T-helper 2 cell treated with Interferon-gamma antibody and Interleukin-4, amounts not matched to agents 5 μg/mL and 100 μg/mL, for 36 hours (primary cell): ENCODE measurements around the gene CCDC102B.
"Not testable (repeated sequence)": the region's sequence is repeated elsewhere in the genome, so short reads cannot be mapped to it uniquely, and the experiment has no call there.

ENCODE experiments used
- DNase-seq: peaks from one replicate; pipeline ENCODE4 v3.0.0; 2021; ENCODE audit warnings: low spot score
- H3K27ac Mint-ChIP-seq: one replicate; pipeline ENCODE4 v1.8.0; 2021; ENCODE audit warnings: mild to moderate bottlenecking, mixed read lengths
- H3K27me3 Mint-ChIP-seq: one replicate; pipeline ENCODE4 v1.8.0; 2021; ENCODE audit warnings: low read depth, mixed read lengths
- H3K36me3 Mint-ChIP-seq: one replicate; pipeline ENCODE4 v1.8.0; 2021; ENCODE audit warnings: low read depth, mixed read lengths
- H3K4me1 Mint-ChIP-seq: one replicate; pipeline ENCODE4 v1.8.0; 2021; ENCODE audit warnings: low read depth, mixed read lengths
- H3K4me3 Mint-ChIP-seq: one replicate; pipeline ENCODE4 v1.8.0; 2022; ENCODE audit warnings: mild to moderate bottlenecking, moderate library complexity, mixed read lengths
- H3K9me3 Mint-ChIP-seq: one replicate; pipeline ENCODE4 v1.8.0; 2021; ENCODE audit warnings: mixed read lengths

Gene CCDC102B

DNA sequence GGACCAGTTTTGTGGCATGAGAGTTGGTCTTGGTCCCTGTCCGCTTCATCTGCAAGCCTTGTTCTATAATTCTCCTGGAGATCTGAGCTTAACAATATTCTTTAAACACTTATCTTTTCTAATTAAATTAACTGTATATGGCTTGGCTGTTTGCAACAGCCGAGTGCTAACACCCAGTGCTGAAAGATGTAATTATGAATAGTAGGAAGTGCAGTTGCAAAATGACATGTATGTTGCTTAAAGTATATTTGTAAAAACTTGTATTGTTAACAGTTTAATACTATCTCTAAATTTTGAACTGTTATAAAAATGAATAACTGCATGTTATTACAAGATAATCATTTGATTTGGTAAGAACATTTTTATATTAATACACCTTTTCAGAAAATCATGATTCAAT is 45.1 kb downstream of the CCDC102B start:
- Mint-ChIP-seq H3K4me1 (no peaks in the 10 kb centered on the region), H3K27me3 (no peaks in the 10 kb centered on the region), H3K4me3 (no peak overlapping the region), H3K36me3 (no peaks in the 10 kb centered on the region), H3K27ac (no peak overlapping the region), H3K9me3 (no peaks in the 10 kb centered on the region)
- no peak for DNase-seq

DNA sequence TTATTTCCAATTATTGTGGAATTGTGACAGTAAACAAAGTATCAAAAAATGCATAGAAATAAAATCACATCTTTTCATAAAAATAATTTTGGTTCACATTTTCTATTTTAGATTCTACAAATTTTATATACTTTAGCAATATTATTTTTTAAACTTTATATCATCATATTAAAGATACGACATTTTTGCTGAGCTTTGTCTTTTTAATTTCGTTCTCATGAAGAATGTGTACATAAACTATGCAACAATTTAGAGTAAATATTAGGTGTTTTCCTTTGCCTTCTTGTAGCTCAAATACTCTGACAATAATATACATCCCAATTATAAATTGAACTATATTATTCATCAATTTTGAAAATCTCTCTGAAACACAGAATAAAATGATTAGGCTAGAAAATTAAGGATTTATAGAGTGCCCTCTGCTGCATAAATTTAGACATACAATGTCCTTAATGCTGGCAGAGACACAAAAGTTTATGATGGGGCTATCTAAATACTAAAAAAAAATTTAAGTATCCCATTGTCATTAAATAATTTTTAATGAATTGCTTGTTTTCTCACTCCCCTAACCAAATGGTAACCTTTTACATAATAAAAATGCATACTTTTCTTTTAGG is 45.7 kb downstream of the CCDC102B start:
- H3K4me1 Mint-ChIP-seq, result no peaks in the 10 kb centered on the region
- no peak overlapping the region for H3K4me3 Mint-ChIP-seq
- no peak for DNase-seq
- H3K36me3 Mint-ChIP-seq, result no peaks in the 10 kb centered on the region
- H3K27ac Mint-ChIP-seq, result no peak overlapping the region
- H3K9me3 Mint-ChIP-seq, result no peaks in the 10 kb centered on the region
- no peaks in the 10 kb centered on the region for H3K27me3 Mint-ChIP-seq

DNA sequence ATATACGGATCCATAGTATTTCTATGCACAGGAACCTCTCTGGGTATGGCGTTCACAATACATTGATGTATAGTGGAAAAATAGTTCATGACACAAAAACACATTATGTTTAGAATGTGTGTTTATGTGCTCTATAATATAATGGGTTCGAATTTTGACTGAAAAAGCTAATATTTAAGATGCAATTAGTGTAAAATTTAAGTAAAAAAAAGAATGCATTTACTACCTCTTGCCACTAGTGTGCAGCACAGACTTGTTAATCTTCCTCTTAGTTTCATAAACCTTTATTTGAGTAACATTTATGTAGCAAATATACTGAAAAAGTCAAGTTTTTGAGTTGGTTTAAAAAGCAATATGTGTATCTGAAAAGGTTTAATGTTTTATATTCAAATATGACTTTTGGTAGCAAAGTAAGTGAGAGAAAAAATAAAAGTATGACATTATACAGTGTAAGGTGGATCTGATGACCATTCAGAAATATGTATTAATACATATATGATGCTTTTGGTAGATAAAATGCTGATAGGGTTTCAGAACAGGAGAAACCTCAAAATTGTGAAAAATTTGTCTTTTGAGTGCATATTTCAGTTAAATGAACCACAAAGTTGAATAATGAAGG is 49.4 kb downstream of the CCDC102B start:
- DNase-seq, result no peak
- no peak overlapping the region for H3K27ac Mint-ChIP-seq

DNA sequence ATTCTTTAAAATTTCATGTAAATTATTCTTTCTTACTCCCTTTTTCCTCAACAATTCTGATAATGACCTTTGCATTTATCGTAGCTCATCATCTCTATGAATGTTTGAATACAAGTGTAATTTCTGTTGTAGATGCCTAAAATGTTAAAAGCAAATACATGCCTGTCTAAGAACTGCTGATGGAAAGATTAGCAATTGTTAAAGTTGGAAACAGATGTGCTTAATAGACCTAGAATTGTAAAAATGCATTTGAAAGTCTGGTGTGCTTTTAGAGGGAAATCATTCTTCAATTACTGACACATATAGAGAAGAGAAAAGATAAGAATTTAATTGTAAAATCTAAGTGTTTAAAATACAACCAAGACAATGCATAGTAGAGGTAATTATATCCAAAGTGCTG is 50.4 kb downstream of the CCDC102B start:
- H3K4me3 Mint-ChIP-seq, result no peak overlapping the region
- H3K36me3 Mint-ChIP-seq, result no peaks in the 10 kb centered on the region
- H3K9me3 Mint-ChIP-seq, result no peaks in the 10 kb centered on the region
- DNase-seq, result no peak
- H3K4me1 Mint-ChIP-seq, result no peaks in the 10 kb centered on the region
- H3K27ac Mint-ChIP-seq, result no peak overlapping the region
- no peaks in the 10 kb centered on the region for H3K27me3 Mint-ChIP-seq

More for the DNA sequence above, 49.4 kb downstream of the CCDC102B start:
- H3K4me3 Mint-ChIP-seq, result no peak overlapping the region
- H3K36me3 Mint-ChIP-seq, result no peaks in the 10 kb centered on the region
- H3K4me1 Mint-ChIP-seq, result no peaks in the 10 kb centered on the region
- H3K27me3 Mint-ChIP-seq, result no peaks in the 10 kb centered on the region
- no peaks in the 10 kb centered on the region for H3K9me3 Mint-ChIP-seq

DNA sequence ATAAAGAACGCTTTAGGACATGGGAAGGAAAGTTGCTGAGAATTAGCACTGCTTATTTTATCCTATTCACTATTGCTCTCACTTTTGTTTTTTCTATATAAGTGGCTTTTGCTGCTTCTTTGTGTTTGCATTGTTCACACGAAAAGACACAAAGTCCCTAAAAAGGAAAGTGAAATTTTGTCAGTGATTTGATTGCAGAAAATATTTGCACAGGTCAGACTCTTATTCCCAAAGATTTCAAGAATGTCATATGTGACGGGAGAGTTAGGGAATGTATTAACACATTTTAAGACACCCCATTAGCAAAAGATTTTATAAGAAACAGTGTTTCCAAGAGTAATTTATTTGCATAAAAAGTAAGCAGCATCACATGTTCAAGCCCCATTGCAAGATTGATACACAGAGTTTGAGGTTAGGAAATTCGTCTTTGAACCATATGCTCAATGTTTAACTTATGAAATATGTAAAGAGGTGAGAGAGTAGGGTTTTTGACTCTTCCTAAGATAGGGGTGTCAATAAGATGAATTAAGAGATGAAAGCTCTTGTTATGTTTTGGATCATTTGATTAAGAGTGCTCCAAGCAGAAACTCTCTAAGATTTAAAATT is 57.0 kb downstream of the CCDC102B start:
- Mint-ChIP-seq H3K27ac (no peak overlapping the region), H3K27me3 (no peaks in the 10 kb centered on the region)

DNA sequence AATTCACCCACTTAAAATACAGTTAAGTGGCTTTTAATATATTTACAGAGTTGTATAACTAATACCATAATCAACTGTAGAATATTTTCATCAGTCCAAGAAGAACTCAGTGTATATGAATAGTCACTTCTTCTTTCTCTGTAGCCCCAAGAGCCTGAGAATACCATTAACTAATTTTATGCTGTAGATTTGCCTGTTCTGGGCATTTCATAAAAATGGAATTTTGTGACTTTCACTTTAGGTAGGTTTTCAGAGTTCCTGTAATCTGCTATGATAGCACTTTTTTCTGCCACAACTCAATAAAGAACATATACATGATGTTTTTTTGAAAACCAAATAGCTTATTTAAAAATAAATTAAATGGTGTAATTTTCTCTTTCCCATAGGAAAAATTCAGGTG is 57.6 kb downstream of the CCDC102B start:
- Mint-ChIP-seq H3K27ac (no peak overlapping the region), H3K4me1 (no peaks in the 10 kb centered on the region), H3K27me3 (no peaks in the 10 kb centered on the region), H3K9me3 (no peaks in the 10 kb centered on the region), H3K36me3 (no peaks in the 10 kb centered on the region), H3K4me3 (no peak overlapping the region)
- no peak for DNase-seq

More for the DNA sequence above, 57.0 kb downstream of the CCDC102B start:
- H3K4me3 Mint-ChIP-seq, result no peak overlapping the region
- no peak for DNase-seq
- no peaks in the 10 kb centered on the region for H3K36me3 Mint-ChIP-seq
- H3K4me1 Mint-ChIP-seq, result no peaks in the 10 kb centered on the region
- no peaks in the 10 kb centered on the region for H3K9me3 Mint-ChIP-seq

DNA sequence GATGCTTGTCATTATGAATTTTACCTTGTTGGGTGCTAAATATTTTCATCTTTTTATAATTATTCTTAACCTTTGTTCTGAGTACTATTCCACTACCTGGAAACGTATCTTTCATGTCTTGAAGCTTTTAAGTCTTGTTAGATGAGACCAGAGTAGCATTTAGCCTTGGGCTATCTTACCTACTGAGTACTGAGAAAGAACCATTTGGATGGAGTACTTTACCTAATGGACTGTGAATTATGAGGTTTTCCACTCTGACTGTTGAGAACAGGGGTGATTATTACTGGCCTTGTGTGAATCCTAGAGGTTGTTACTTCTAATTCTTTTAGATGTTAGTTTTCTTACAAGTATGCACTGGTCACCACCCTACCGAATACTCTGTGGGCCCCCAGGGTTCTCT is 63.5 kb downstream of the CCDC102B start:
- DNase-seq, result no peak
- Mint-ChIP-seq H3K27ac (no peak overlapping the region), H3K4me1 (no peaks in the 10 kb centered on the region), H3K4me3 (no peak overlapping the region), H3K36me3 (no peaks in the 10 kb centered on the region), H3K9me3 (no peaks in the 10 kb centered on the region), H3K27me3 (no peaks in the 10 kb centered on the region)

DNA sequence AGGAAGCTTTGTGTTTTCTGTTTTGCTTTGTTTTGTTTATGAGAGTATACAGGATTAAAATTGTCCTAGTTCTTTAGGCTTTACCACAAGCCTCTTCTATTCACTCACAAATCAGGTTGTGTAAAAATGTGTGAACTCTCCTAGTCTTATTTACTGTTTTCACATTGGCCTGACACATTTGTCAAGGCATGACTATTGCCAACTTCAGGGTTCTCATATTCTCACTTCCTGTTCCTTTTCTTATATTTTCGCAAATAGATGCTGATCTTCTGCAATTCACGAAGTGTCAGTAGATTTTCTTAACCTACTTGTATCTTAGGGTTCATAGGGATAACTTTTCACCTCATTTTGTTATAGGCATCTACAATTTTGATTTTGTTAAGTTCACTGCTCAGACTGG is 67.1 kb downstream of the CCDC102B start:
- Mint-ChIP-seq H3K4me3 (no peak overlapping the region), H3K4me1 (no peaks in the 10 kb centered on the region), H3K27me3 (no peaks in the 10 kb centered on the region), H3K9me3 (no peaks in the 10 kb centered on the region), H3K27ac (no peak overlapping the region), H3K36me3 (no peaks in the 10 kb centered on the region)
- DNase-seq, result no peak

DNA sequence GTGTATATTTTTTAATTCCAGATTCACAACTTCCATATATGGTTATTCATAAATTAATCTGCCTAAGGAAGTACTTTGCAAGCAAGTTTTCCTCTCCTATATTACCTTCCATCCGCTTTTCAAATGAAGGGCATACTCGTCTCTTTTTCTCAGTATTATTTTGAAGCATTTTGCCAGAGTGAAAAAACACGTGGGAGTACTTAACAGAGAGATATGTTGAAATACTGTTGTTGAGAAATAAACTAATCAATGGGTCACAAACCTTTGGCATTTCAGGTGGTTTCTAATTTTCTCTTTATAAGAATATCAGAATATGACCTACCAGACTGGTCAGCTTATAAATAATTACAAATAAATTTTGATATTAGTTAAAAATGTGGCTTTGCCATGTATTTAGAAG is 67.6 kb downstream of the CCDC102B start:
- no peaks in the 10 kb centered on the region for H3K4me1 Mint-ChIP-seq
- H3K36me3 Mint-ChIP-seq, result no peaks in the 10 kb centered on the region
- no peaks in the 10 kb centered on the region for H3K27me3 Mint-ChIP-seq
- no peak for DNase-seq
- H3K9me3 Mint-ChIP-seq, result no peaks in the 10 kb centered on the region
- H3K4me3 Mint-ChIP-seq, result no peak overlapping the region
- H3K27ac Mint-ChIP-seq, result no peak overlapping the region

DNA sequence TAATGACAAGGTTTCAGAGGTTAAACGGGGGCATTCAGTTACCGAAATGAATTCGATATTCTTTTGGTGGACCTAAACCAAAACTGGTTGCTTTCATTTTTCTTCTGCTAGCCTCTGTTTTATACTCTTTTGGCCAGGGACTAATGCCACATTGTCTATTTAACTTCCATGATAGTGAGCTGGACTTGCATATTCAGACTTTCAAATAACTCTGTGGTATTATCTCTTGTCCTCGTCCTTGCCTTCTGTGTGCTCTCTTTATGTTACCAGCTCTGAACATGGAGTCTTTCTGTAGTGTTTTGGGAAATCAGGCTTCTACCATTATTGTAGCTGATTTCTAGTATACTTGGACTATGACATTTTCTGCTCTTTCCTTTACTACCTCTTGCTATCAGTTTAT is 75.1 kb downstream of the CCDC102B start:
- Mint-ChIP-seq H3K9me3 (no peaks in the 10 kb centered on the region), H3K4me1 (no peaks in the 10 kb centered on the region), H3K36me3 (no peaks in the 10 kb centered on the region), H3K27ac (no peak overlapping the region), H3K27me3 (no peaks in the 10 kb centered on the region), H3K4me3 (no peak overlapping the region)
- DNase-seq, result no peak

DNA sequence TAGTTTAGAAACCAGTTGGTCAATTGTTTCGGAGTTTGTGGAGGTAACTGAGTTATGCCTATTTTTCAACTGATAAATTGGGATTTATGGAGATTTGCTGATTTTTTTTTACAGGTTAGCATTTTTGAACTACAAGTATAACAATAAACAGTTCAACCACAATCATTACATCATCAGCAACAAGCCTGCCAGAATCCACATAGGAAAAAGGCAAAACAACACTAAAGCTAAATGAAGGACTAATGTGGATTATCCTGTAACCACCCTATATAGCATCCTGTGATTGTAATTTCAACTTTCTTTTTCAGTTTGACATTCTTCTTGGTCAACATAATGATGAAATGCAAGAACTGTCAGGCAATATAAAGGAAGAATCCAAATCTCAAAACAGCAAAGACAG is 76.5 kb downstream of the CCDC102B start:
- Mint-ChIP-seq H3K36me3 (no peaks in the 10 kb centered on the region), H3K27ac (no peak overlapping the region), H3K9me3 (no peaks in the 10 kb centered on the region), H3K4me3 (no peak overlapping the region), H3K4me1 (no peaks in the 10 kb centered on the region), H3K27me3 (no peaks in the 10 kb centered on the region)
- DNase-seq, result no peak

DNA sequence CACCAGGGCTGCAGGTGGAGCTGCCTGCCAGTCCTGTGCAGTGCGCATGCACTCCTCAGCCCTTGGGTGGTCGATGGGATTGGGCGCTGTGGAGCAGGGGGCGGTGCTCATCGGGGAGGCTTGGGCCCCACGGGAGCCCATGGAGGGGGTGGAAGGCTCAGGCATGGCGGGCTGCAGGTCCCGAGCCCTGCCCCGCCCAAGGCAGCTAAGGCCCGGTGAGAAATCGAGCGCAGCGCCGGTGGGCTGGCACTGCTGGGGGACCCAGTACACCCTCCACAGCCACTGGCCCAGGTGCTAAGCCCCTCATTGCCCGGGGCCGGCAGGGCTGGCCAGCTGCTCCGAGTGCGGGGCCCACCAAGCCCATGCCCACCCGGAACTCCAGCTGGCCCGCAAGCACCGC is 82.1 kb downstream of the CCDC102B start:
- not testable (repeated sequence) for H3K4me1 Mint-ChIP-seq, H3K27ac Mint-ChIP-seq, H3K4me3 Mint-ChIP-seq, H3K27me3 Mint-ChIP-seq, DNase-seq, H3K36me3 Mint-ChIP-seq, H3K9me3 Mint-ChIP-seq

DNA sequence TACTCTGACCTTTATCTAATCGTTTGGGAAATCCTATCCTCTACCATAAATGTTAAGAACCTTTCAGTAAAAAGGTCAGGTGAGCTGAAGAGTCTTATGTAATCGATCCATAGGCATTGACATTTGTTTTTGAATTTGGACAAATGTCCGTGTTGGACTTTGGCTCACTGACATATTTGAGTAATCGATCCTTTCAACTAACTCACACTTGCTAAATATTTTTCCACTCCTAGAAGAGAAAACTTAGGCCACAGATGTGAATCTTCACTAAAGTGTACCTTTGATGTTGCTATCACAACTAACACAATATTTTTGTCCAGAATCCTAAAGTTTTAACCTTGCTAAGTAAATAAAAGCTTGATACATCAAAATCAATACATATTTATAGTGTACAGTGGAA is 89.5 kb downstream of the CCDC102B start:
- Mint-ChIP-seq H3K4me3 (no peak overlapping the region), H3K27ac (no peak overlapping the region), H3K27me3 (no peaks in the 10 kb centered on the region), H3K9me3 (no peaks in the 10 kb centered on the region), H3K36me3 (no peaks in the 10 kb centered on the region), H3K4me1 (no peaks in the 10 kb centered on the region)
- DNase-seq, result no peak

DNA sequence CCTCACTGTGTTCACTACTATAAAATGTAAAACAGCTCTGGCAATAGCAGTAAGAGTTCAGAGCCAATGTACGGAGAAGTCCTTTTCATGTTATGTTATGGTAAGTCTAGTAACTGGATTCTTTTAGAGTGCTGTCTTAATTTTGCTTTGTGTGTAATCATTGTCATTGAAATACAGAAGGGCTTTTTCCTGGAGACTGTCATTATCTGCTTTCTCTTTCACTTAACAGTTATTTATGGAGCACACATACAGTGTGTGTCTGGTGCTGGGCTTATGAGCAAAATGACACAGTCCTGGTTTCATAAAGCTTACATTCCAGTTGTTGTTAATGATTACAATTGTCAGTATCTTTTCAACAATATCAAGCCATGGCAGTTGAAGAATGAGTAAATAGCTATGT is 95.5 kb downstream of the CCDC102B start:
- no peaks in the 10 kb centered on the region for H3K4me1 Mint-ChIP-seq
- H3K27ac Mint-ChIP-seq, result no peak overlapping the region
- H3K27me3 Mint-ChIP-seq, result no peaks in the 10 kb centered on the region
- H3K36me3 Mint-ChIP-seq, result no peaks in the 10 kb centered on the region
- H3K9me3 Mint-ChIP-seq, result no peaks in the 10 kb centered on the region
- no peak overlapping the region for H3K4me3 Mint-ChIP-seq
- no peak for DNase-seq

DNA sequence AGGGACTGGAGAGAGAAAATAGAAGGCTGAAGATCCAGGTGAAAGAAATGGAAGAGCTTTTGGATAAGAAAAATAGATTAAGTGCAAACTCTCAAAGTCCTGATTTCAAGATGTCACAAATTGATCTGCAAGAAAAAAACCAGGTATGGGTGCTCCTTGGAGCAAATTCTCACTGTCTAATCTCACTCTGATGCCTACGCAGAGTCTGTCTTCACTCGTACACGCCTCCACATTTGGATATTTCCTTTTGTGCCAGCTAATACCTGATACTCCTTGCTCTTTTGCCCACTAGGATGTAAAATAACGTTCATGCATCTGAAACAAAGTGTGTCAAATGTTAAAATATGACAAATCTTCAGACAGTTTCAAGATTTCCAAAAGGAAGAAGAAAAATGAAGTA is 99.4 kb downstream of the CCDC102B start:
- H3K27ac Mint-ChIP-seq, result no peak overlapping the region
- no peaks in the 10 kb centered on the region for H3K9me3 Mint-ChIP-seq

More for the DNA sequence above, 99.4 kb downstream of the CCDC102B start:
- Mint-ChIP-seq H3K4me1 (no peaks in the 10 kb centered on the region), H3K36me3 (no peaks in the 10 kb centered on the region), H3K27me3 (no peaks in the 10 kb centered on the region), H3K4me3 (no peak overlapping the region)
- DNase-seq, result no peak
